ENCODE results near the gene MACROD1.

The MACROD1 gene

DNA sequence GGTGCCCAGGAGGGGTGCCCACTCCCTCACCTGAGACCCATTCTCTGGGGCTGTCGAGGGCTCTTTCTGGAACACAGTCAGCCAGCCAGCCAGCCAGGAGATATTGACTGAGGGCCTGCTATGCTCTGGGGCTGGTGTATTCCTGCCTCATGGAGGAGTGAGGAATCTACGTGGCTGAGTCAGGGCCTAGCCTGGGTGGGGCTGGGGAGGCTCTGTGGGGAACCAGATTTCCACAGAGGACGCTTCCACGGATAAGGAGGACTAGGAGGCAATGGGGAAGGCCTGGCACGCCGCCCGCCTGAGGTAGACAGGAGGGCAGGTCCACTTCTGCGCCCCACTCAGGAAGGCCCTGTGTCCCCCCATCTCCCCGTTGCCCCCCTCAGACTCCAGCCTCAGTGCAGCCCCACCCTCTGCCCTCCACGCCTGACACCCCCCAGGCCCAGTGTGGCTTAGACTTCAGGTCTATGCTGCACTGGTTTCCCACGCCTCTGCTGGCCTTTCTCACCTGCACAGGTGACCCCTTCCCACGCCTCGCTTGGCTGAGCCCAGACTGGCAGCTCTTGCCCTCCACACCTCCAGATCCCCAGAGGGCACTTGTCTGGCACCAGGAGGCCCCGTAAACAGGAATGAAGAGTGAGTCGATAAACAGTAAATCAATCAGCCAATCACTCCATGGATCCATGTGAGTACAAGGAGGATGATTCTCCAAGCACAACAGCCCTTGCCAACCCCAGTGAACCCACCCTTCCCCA lies 37.5 kb downstream of the MACROD1 start:
- no peak for DNase-seq (ENCODE audit: low read depth)

DNA sequence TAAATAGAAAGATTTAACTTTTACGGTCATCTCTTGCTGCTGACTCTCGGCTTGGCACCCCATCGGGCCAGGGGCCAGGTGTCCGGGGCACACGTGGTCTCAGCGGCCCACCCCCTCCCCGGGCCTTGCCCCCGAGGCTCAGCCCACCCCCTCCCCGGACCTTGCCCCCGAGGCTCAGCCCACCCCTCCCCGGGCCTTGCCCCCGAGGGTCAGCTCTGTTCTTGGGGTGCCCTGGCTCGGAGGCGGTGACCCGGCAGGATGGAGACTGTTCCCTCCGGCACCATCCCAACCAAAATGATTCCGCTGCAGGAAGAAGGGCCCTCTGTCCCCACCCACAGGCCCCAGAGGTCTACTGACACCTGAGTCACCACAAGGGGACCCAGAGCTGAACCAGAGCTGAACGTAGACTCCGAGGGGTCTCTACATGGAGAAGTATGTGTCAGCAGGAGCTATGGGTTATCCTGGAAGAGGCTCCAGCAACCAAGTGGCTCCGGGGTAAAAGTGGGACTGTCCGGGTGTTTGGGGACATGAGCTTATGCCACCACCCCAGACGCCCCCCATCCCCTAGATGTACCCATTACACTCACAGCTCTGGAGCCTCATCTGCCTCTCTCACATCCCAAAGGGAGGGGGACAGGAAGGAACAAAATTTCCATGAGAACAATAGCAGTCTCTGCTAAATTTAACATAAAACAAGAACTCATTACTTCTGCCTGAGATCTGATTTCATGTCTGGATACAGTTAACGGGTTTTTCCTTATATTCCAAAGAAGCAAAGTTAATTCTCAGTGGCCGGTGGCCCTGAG lies 38.4 kb downstream of the MACROD1 start:
- DNase-seq (ENCODE audit: low read depth): no peak

- no peak for DNase-seq (ENCODE audit: low read depth)
Measured at GRCh38 chr11:64126796-64127195, 39.1 kb downstream of the MACROD1 start.

DNA sequence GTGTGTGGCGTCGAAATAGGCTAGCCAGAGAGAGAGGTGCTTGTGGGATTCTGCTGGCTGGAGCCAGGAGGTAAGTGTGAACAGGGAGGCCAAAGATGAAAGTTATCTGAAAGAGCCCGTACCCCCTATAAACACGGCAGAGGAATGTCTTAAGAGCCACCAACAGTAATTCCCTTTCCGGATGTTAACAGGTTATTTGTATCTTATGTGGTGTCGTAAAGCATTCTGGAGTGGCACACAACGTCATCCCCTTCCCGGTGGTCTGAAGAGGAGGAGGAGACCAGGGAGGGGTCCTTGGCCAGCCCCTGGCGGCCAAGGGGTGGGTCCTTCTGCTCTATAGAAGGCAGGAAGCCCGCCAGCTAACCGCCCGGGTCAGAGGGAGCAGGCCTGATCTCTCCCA lies 39.5 kb downstream of the MACROD1 start:
- DNase-seq (ENCODE audit: low read depth): no peak

- DNase-seq (ENCODE audit: low read depth): no peak
Measured at GRCh38 chr11:64125676-64126075, 40.2 kb downstream of the MACROD1 start.

GRCh38 chr11:64124147-64124546 lies 41.8 kb downstream of the MACROD1 start:
- DNase-seq (ENCODE audit: low read depth): no peak

- no peak for DNase-seq (ENCODE audit: low read depth)
Measured at GRCh38 chr11:64123679-64124078, 42.2 kb downstream of the MACROD1 start.

- DNase-seq (ENCODE audit: low read depth): no peak
Measured at GRCh38 chr11:64122411-64123410, 43.2 kb downstream of the MACROD1 start.

GRCh38 chr11:64121663-64122410 lies 44.1 kb downstream of the MACROD1 start:
- no peak for DNase-seq (ENCODE audit: low read depth)

GRCh38 chr11:64120951-64121569 lies 44.9 kb downstream of the MACROD1 start:
- no peak for DNase-seq (ENCODE audit: low read depth)

DNA sequence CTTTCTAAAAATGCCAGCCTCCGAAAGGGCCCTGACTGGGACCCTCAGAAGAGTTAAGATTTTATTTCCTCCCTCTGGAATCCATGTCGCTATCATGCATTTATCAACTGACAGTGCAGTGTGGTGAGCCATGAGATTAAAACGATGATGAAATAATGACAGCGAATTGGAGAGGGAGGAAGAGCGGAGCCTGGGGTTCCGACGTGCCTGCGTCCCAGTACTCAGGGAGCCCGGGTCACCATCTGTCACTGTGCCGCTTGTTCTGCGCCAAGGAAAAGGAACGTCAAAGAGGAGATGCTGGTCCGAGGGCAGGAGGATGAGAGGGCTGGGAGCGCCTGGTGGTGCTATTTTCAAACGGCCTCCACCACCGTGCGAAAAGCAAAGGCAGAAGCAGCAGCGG lies 46.2 kb downstream of the MACROD1 start:
- no peak for DNase-seq (ENCODE audit: low read depth)

- no peak for DNase-seq (ENCODE audit: low read depth)
Measured at GRCh38 chr11:64118876-64119665, 46.8 kb downstream of the MACROD1 start.

DNA sequence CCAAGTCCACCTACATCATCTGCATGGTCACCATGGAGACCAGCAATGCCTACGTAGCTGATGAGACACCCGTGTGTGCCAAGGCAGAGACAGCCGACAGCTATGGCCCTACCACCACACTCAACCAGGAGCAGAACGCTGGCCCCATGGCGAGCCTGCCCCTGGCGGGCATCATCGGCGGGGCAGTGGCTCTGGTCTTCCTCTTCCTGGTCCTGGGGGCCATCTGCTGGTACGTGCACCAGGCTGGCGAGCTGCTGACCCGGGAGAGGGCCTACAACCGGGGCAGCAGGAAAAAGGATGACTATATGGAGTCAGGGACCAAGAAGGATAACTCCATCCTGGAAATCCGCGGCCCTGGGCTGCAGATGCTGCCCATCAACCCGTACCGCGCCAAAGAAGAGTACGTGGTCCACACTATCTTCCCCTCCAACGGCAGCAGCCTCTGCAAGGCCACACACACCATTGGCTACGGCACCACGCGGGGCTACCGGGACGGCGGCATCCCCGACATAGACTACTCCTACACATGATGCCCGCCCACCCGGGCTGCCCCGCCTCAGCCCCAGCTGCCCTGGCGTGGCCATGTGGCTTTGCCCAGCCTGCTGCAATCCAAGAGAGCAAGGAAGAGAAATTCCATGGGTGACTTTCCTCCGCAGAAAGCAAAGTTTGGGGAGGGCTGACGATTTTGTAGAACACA lies 48.0 kb downstream of the MACROD1 start:
- no peak for DNase-seq (ENCODE audit: low read depth)

- no peak for DNase-seq (ENCODE audit: low read depth)
Measured at GRCh38 chr11:64115531-64116522, 50.1 kb downstream of the MACROD1 start.

- no peak for DNase-seq (ENCODE audit: low read depth)
Measured at GRCh38 chr11:64114231-64114630, 51.7 kb downstream of the MACROD1 start.

GRCh38 chr11:64113462-64113780 lies 52.5 kb downstream of the MACROD1 start:
- no peak for DNase-seq (ENCODE audit: low read depth)

DNA sequence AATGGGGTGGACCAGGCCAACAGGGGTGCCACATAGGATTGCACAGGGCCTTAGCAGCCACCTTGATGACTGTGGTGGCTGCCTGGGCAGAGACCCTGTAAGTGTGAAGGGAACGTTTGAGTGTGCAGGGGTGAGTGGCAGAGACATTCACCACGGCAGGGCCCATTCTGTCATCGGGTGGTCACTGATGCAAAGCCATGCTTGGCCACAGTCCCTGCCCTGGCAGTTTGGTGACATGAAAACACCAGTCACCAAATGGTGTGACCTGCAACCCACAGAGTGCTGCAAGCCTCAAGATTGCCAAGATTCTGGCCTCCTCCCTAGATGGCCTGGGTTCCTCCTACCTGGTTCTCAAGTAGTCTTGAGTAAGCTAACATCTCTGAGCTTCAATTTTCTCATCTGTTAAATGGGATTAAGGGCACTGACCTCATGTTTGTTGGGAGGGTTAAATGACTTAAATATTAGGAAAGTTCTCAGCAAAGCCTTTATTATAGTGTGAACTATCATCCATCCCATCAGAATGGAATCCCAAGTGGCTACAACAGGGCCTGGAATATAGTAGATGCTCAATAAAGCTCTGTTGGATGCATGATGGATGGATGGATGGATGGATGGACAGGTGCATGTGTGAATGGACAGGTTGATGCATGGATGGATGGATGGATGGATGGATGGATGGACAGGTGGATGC lies 53.0 kb downstream of the MACROD1 start:
- DNase-seq (ENCODE audit: low read depth): no peak

Measured in activated T-cell treated with anti-CD3 and anti-CD28 coated beads for 1 hour (primary cell).